Measurements from ENCODE around the gene LRCH1.

DNA sequence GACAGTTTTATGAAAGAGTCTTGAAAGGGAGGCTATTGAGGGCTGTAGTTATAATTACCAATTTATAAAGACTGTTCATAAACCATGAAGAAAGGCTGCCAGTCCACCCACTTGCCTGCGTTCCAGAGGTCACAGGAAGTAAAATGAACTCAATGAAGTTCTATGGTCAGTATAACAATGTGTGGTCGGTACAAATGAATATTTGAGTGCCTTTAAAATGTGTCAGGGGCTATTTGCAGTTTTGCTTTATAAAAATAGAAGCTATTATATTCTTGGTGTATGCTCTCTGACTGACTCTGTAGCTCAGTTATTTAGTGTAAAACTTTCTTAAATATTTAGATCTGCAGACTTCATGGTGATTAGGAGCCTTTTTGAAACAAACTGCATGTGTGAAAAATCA, 197.0 kb downstream of the LRCH1 start:
- TF ChIP-seq CTCF (IDR thresholded peaks at IDR 0.05) (no peak), POLR2A (IDR thresholded peaks at IDR 0.05) (no peak), POLR2AphosphoS5 (IDR thresholded peaks at IDR 0.05) (no peak), EP300 (IDR thresholded peaks at IDR 0.05) (no peak)
